Stimulated activated CD8-positive, alpha-beta memory T cell treated with anti-CD3 and anti-CD28 coated beads, Interleukin-15, amount 100 ng/mL, for 48 hours (primary cell): Measurements from ENCODE around the gene WFIKKN1.

Experiments
- DNase-seq, 2 donors: peaks; one replicate each; pipeline ENCODE4 v3.0.0-alpha.2; 2020; ENCODE audit warnings: low read depth in 2 of 2

WFIKKN1 gene

GRCh38 chr16:657487-657886 is 26.7 kb downstream of the WFIKKN1 start:
- no peak for DNase-seq

- DNase-seq = no peak
Observed at GRCh38 chr16:658679-659571, 28.1 kb downstream of the WFIKKN1 start.

- no peak for DNase-seq
Observed at GRCh38 chr16:659618-660017, 28.8 kb downstream of the WFIKKN1 start.

GRCh38 chr16:660132-660458 is 29.3 kb downstream of the WFIKKN1 start:
- DNase-seq = no peak

- peak in 1 of 2 donors; percentile 38 for DNase-seq
Observed at GRCh38 chr16:660459-661183, 29.8 kb downstream of the WFIKKN1 start.

- no peak for DNase-seq
Observed at GRCh38 chr16:661184-661821, 30.5 kb downstream of the WFIKKN1 start.

GRCh38 chr16:662095-662494 is 31.3 kb downstream of the WFIKKN1 start:
- DNase-seq = no peak

- DNase-seq = no peak
Observed at GRCh38 chr16:662597-662996, 31.8 kb downstream of the WFIKKN1 start.

- no peak for DNase-seq
Observed at GRCh38 chr16:666572-666971, 35.8 kb downstream of the WFIKKN1 start.

GRCh38 chr16:667113-667779 is 36.5 kb downstream of the WFIKKN1 start:
- no peak for DNase-seq

- DNase-seq = peak; percentile 92 to 94
Observed at GRCh38 chr16:667780-668518, 37.2 kb downstream of the WFIKKN1 start, which contains the start of gene RHOT2. Gene RHOT2, plus strand, starts transcription at chr16:668132. Its CDS starts 68 bp downstream, at chr16:668200.

- no peak for DNase-seq
Observed at GRCh38 chr16:668519-669171, 37.9 kb downstream of the WFIKKN1 start.

GRCh38 chr16:669666-670065 is 38.9 kb downstream of the WFIKKN1 start:
- no peak for DNase-seq

- no peak for DNase-seq
Observed at GRCh38 chr16:670485-671352, 39.9 kb downstream of the WFIKKN1 start.

- no peak for DNase-seq
Observed at GRCh38 chr16:671353-672131, 40.8 kb downstream of the WFIKKN1 start.

GRCh38 chr16:672371-672770 is 41.6 kb downstream of the WFIKKN1 start:
- DNase-seq = no peak

- DNase-seq = no peak
Observed at GRCh38 chr16:672851-673250, 42.1 kb downstream of the WFIKKN1 start.

- no peak for DNase-seq
Observed at GRCh38 chr16:673399-673991, 42.7 kb downstream of the WFIKKN1 start.
